HEK293T (cell line): ENCODE data around the gene CBX6.

ENCODE experiments used
- CTBP1 ChIP-seq: fragments of 450-650 bp; IDR thresholded peaks from 2 replicates; pipeline ENCODE4 v1.6.1; 2016; ENCODE audit warnings: borderline replicate concordance
- FOXA1 ChIP-seq: fragments of 450-650 bp; IDR thresholded peaks from 2 replicates; pipeline ENCODE4 v1.6.1; 2016; ENCODE audit warnings: mild to moderate bottlenecking
- FOXK2 ChIP-seq: fragments of 450-650 bp; IDR thresholded peaks from 2 replicates; pipeline ENCODE4 v1.6.1; 2016; ENCODE audit warnings: mild to moderate bottlenecking
- FOXM1 ChIP-seq: fragments of 450-650 bp; IDR thresholded peaks from 2 replicates; pipeline ENCODE4 v1.6.1; 2017; ENCODE audit warnings: mild to moderate bottlenecking, borderline replicate concordance
- L3MBTL2 ChIP-seq: fragments of 450-650 bp; conservative IDR thresholded peaks from 2 replicates; pipeline ENCODE4 v1.6.1; 2016; ENCODE audit warnings: mild to moderate bottlenecking
- SP1 ChIP-seq: fragments of 450-650 bp; IDR thresholded peaks from 2 replicates; pipeline ENCODE4 v1.6.1; 2017
- ZNF384 ChIP-seq: fragments of 450-650 bp; IDR thresholded peaks from 2 replicates; pipeline ENCODE4 v1.6.1; 2016

- no peak for TF ChIP-seq L3MBTL2
- no peak for TF ChIP-seq SP1
- no peak for TF ChIP-seq ZNF384
- no peak for TF ChIP-seq FOXA1
- no peak for TF ChIP-seq FOXM1
- no peak for TF ChIP-seq CTBP1
- no peak for TF ChIP-seq FOXK2
Measured at GRCh38 chr22:38869663-38870062, 2.4 kb downstream of the CBX6 start.
